ENCODE data around the gene SLC35B2.

The SLC35B2 gene

DNA sequence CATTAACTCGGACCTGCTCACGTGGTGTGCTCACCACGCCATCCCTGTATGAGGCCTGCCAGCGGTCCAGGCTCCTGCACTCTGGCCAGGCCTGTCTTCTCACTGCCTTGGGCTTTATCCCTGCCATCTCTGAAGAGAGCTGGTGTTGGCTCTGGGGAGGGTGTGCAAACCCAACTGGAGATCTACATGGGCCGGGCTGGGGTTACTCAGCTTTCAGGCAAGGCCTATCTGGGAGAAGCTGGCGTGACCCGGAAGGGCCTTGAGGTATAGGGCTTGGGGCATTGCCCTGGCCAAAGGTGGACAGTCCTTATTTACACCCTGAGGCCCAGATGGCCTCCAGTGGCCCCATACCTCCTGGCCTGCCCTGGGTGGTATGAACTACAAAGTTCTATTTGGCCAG is 28.9 kb downstream of the SLC35B2 start:
- in situ Hi-C loops (cut with MboI; ENCODE audit: low pct_unique_long_range_greater_than_20kb, low sequenced_read_pairs), result no loop called here

GRCh38 chr6:44228031-44228430 is 29.3 kb downstream of the SLC35B2 start:
- in situ Hi-C loops (cut with MboI; ENCODE audit: low pct_unique_long_range_greater_than_20kb, low sequenced_read_pairs), result no loop called here
- no peak for DNase-seq

More for the DNA sequence above, 28.9 kb downstream of the SLC35B2 start:
- DNase-seq, result no peak

- in situ Hi-C loops (cut with MboI; ENCODE audit: low pct_unique_long_range_greater_than_20kb, low sequenced_read_pairs), result no loop called here
- DNase-seq, result no peak
These were observed 30.1 kb downstream of the SLC35B2 start for GRCh38 chr6:44227148-44227793.

GRCh38 chr6:44226368-44227147 is 30.8 kb downstream of the SLC35B2 start:
- in situ Hi-C loops (cut with MboI; ENCODE audit: low pct_unique_long_range_greater_than_20kb, low sequenced_read_pairs), result no loop called here

DNA sequence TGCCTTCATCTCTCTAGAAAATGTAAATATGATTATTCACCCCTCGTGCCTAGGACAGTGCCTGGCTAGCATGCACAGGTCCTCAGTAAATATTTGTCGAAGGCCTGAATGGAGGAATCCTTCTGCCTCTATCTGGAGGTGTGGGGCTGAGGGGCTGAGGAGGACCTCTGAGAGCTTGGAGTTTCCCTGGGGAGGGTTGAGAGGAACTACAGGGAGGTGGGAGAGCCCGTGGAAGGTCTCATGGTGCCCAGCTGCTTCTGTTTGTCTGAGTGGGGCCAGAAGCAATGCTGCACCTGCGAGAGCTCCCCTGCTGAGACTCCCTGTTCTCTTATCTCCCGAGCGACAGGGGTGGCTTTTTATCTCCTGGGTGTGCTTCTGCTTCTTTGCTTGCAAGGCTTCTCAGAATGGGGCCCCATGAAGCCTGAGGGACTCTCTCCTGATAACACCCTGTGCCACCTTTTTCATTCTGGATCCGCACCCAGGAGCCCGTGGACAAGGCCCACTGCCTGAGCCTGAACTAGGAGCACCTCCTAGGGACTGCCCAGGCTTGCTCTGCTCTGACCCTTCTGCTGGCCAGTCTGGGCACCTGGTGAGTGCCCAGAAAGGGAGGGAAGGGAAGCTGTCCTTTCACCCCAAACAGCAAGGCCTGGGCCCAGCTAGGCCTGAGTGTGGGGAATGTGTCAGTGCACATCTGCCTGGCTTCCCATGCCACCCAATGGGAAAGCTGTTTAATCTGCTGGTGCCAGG is 31.6 kb downstream of the SLC35B2 start:
- in situ Hi-C loops (cut with MboI; ENCODE audit: low pct_unique_long_range_greater_than_20kb, low sequenced_read_pairs), result no loop called here

More at GRCh38 chr6:44226368-44227147, 30.8 kb downstream of the SLC35B2 start:
- peak; percentile 38 for DNase-seq

GRCh38 chr6:44224965-44225305 is 32.4 kb downstream of the SLC35B2 start:
- in situ Hi-C loops (cut with MboI; ENCODE audit: low pct_unique_long_range_greater_than_20kb, low sequenced_read_pairs), result no loop called here
- no peak for DNase-seq

More for the DNA sequence above, 31.6 kb downstream of the SLC35B2 start:
- DNase-seq, result peak; percentile 18

DNA sequence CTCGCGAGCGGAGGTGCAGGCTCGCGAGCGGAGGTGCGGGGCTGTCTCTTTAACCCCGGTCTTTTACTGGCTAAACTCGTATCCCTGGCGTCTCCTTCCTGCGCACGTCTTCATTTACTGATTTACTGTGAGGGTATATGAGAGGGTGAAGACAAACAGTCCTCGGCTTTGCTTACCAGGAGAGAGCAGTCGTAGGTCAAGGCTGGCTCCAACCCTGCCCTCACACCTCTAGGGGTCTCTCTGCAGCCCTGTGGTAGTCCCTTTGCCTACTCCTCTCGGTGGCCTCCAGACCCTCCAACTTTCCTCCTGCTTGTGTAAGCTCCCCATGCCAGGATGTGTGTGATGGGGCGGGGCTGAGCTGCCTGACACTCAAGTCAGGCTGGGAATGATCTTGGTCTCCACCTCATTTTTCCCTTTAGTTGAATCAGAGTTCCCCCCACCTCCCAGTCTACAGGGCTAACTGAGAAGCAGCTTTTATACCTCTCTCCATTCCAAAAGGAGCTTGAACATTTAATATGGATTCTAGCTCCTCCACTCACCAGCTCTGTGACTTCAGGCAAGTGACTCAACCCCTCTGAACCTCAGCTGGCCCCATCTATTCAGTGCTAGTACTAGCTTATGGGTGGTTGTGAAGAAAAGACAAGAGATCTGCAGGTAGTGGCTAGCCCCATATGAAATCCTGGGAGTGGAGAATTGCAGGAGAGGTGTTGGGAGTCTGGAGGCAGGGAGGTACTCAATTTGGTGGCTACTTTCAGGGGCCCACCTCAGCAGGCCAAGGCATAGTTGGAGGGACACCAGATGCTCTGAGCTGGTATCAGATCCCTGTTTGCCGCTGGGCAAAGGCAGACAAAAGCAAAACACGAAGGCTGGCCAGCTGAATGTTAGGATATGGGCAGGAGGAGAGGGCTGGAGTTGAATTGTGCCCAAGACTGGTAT is 33.0 kb downstream of the SLC35B2 start:
- in situ Hi-C loops (cut with MboI; ENCODE audit: low pct_unique_long_range_greater_than_20kb, low sequenced_read_pairs), result no loop called here
- DNase-seq, result peak; percentile 42

DNA sequence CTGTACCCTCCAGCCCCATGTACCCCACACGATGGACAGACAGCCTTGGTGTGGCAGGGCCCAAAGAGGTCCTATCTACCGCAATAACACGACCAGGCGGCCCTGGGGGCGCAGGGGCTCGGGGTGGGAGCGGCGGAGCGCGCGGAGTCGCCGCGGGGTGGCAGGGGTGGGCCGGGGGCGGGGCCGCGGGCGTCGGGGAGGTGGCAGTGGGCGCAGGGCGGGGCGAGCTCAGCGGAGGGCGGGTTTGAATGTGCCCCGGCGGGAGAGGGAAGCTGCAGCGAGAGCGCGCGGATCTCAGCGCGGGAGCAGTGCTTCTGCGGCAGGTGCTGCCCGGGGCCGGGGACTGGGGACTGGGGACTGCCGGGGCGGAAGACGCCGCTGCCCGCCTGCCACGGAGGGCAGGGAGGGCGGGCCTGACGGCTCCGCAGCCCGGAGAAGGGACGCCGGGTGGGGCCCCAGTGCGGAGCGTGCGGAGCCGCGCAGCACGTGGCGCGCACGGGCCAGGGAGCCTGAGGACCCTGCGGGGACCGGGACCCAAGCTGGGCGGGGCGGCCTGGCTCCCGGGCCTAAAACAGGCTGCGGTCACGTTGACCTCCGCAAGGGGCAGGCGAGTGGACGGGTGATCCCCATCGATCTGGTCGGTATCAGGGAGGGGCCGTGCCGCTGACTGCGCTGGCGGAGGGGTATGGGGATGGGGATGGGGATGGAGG is 33.9 kb downstream of the SLC35B2 start, which contains the start of gene SLC29A1:
TSS of gene SLC29A1 (plus strand) at position 277 of the 710 bp plus-strand sequence. CDS start 3,719 bp downstream, outside the sequence.
- in situ Hi-C loops (cut with MboI; ENCODE audit: low pct_unique_long_range_greater_than_20kb, low sequenced_read_pairs), result no loop called here
- peak; percentile 75 for DNase-seq

GRCh38 chr6:44222486-44223318 is 34.6 kb downstream of the SLC35B2 start:
- peak; percentile 45 for DNase-seq
- in situ Hi-C loops (cut with MboI; ENCODE audit: low pct_unique_long_range_greater_than_20kb, low sequenced_read_pairs), result no loop called here

DNA sequence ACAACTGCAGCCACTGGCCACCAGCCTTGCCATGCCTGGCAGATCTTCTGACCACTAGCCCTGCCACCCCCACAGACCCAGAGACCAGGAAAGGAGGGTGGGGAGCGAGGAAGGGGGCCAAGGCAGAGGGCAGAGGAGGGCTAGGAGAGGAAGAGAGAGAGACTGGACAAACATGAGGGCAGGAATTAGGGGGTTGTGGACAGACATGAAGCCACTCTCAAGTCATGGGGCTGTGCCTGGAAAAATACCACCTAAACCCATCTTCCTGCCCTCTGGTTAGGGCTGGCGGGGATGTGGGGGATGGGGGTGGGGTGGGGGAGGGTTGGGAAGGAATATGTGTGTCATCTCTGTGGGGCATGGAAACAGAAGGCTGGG is 35.4 kb downstream of the SLC35B2 start:
- in situ Hi-C loops (cut with MboI; ENCODE audit: low pct_unique_long_range_greater_than_20kb, low sequenced_read_pairs), result no loop called here
- DNase-seq, result no peak

DNA sequence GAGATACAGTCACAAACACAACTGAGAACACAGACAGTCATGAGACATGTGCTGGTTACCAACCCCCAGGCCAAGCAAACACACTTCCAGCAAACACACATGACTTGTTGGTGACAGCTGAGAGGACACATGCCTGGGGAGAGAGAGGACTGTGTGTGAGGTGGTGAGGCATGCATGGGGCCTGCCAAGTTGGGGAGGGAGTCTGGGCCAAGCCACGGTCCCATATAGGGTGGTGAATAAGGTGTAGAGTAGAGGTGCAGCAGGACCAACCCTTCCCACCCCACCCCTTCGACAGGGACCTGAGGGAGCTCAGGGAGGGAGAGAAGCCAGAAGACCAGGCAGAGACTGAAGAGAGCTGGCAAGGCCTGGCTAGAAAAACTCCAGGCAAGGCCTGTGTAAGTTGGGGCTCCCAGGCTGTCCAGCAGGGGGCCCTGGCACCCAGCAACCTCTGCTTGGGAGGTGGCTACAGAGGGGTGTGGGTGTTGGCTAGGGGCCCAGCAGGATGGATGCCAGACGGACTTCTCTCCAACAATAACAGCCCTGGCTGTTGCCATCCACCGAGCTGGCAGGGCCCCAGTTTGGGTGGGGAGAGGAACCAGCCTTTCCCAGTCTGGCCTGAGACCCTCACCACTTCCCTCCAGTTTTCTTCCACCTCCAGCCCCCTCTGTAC is 35.9 kb downstream of the SLC35B2 start:
- in situ Hi-C loops (cut with MboI; ENCODE audit: low pct_unique_long_range_greater_than_20kb, low sequenced_read_pairs), result no loop called here
- peak; percentile 83 for DNase-seq

DNA sequence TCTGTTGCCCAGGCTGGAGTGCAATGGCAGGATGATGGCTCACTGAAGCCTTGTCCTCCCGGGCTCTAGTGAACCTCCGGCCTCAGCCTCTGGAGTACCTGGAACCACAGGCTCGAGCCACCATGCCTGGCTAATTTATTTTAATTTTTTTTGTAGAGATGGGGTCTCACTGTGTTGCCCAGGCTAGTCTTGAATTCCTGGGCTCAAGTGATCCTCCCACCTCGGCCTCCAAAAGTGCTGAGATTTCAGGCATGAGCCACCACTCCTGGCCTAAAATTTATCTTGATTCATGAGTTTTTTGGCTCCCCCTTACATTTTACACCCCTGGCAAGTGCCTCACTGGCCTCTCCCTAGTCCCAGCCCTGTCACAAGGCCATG is 36.4 kb downstream of the SLC35B2 start:
- in situ Hi-C loops (cut with MboI; ENCODE audit: low pct_unique_long_range_greater_than_20kb, low sequenced_read_pairs), result no loop called here

GRCh38 chr6:44219815-44220784 is 37.2 kb downstream of the SLC35B2 start:
- in situ Hi-C loops (cut with MboI; ENCODE audit: low pct_unique_long_range_greater_than_20kb, low sequenced_read_pairs), result no loop called here
- no peak for DNase-seq

More for the DNA sequence above, 36.4 kb downstream of the SLC35B2 start:
- DNase-seq, result no peak

DNA sequence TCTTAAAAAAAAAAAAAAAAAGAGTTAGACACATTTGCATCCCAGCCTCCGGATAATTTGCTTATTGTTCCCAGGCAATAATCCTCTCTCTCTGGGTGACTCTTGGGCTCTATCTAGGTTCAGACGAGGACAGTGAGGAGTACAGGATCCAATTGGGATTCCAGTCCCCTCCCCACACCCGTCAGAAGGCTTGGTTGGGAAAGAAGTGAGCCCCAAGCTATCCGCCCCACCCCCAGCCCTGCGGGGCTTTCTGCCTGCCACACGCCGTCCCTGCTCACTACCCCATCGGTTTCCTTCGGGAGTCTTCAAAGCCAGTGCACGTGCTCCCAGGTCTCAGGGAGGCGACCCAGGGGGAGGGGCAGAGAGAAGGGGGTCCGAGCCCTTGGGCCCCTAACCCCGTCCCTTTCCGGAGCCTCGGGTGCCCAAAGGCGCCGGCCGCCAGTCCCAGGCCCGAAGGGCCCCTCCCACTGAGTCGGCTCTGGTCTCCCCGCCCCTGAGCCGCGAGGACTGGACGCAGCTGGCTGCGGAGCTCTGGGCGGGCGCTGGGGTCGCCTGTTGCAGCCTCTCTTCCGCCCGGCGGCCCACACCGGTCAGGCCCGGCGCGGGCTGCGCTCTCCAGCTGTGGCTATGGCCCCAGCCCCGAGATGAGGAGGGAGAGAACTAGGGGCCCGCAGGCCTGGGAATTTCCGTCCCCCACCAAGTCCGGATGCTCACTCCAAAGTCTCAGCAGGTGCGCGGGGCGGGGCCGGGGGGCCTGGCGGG is 38.1 kb downstream of the SLC35B2 start:
- in situ Hi-C loops (cut with MboI; ENCODE audit: low pct_unique_long_range_greater_than_20kb, low sequenced_read_pairs), result no loop called here
- DNase-seq, result no peak
